ENCODE data around the gene ST14.

The ST14 gene

DNA sequence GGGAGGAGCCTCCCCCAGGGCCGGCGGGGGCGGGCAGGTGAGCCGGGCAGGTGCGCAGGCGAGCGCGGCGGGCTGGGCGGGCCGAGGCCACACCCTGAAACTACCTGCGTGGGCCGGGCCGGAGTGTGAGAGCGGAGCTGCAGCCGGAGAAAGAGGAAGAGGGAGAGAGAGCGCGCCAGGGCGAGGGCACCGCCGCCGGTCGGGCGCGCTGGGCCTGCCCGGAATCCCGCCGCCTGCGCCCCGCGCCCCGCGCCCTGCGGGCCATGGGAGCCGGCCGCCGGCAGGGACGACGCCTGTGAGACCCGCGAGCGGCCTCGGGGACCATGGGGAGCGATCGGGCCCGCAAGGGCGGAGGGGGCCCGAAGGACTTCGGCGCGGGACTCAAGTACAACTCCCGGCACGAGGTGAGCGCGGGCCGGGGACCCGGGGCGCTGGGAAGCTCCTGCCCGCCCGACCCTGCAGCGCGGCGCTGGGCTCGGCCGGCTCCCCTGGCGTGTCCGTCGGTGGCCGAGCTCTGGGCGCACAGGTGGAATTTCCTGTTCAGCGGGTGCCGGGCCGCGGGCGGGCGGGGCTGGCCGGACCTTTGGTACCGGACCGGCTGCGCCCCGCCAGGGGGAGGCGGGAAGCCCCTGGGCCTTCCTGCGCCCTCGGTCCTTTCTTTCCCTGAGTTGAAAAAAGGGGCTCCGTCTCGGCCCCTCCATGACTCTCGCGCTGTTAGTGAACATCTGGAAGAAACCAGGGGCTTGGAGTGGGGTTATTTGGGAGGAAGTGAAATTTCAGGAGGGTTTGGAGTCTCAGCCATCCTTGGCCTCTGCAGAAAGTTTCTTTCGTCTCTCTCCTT is at the start of gene ST14:
TSS of gene ST14 (plus strand) at position 126 of the 841 bp plus-strand sequence. CDS start at position 324, 198 bp downstream.
- DNase-seq: no peak

DNA sequence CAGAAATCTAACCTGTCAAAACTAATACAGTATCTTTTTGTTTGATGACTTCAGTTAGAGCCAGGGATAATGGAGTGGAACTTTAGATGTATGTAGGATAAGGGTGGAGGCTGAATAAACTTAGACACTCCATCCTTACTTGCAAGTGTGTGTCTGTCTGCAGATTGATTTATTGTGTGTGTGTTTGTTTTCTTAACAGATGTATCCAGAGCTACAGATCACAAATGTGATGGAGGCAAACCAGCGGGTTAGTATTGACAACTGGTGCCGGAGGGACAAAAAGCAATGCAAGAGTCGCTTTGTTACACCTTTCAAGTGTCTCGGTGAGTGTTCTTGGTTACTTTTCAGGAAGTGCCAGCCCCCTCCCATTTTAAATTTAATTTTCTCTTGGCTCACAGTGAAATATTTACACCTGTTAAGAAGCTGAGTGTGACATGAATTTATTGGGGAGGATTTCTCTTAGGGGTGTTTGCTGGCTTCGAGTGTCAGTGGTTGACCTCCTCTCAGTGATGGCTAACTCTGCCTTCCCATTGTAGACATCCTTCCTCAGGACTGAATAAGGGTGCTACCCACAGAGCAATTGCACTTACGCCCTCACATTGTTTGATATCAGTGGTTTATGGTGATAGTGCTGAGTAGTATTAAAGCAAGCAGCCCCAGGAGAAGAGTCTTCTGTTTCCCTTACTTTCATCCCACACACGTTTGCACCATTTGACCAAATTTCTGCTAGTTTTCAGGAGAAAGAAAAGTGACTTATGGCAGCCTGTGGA is 49.1 kb upstream of the ST14 start:
- no peak for DNase-seq

DNA sequence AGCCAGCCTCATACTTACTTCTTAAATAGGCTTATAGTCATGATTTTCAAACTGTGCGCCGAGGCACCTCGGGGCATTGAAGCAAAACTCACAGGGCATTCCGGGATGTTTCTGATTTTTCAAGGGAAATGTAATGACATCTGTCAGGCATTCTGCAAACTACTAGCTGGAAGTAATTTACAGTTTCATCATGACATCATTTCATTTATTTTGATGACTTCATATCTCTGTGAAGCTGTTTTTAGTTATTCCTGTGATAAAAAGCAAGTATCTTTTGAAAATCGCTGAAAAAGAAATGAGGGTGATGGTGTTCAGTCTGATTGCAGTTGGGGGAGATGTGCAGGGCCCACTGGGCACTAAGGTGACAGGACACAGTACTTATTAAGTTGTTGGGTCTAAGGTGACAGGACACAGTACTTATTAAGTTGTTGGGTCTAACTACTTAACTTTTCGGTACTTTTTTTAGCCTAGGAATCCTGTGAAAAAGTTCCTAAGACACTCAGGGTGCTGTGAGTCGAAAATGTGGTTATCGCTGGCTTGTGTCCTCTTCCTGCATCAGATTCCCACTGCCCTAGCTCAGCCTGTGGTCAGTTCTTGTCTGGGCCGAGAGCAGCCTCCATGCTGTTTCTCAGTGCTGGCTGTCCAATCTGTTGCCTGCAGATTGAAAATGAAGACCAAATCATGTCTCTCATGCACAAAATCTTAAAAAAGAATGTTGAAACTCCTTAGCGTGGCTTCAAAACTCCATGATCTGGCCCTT is 47.3 kb upstream of the ST14 start:
- no peak for DNase-seq

DNA sequence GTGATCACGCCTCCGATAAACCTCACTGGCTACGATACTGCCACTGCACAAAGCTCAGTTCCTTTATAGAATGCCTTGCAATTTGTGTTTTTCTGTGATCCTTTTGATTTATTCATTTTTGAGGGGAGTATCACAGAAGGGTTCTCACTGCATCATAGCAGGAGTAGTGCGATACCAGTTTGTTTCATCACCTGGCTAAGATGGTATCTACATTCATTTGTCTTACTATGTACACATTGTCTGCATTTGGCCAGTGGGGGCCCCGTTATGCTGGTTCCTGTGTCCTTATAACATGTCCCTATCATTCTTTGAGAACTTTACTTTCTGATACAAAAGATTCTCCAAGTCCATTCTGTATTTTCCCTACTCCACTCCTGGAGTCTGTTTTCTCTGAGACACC is 45.3 kb upstream of the ST14 start:
- no peak for DNase-seq

DNA sequence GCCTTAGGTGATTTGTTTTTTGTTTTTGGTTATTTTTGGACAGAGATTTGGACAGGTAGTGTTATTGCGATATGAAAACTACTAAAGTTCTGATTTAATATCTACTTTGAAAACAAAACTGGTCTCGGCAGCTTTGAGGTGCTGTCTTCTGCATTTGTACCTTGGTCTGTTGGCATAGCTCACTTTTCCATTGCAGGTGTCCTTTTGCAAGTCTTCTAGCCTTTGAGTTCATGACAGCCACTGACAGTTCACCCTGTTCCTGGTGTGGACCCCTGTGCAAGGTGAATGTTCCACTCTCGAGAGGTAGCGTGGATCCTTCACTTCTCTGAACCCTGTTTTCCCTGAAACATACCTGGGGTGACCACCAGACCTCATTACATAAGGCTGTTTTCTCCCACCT is 44.9 kb upstream of the ST14 start:
- no peak for DNase-seq

DNA sequence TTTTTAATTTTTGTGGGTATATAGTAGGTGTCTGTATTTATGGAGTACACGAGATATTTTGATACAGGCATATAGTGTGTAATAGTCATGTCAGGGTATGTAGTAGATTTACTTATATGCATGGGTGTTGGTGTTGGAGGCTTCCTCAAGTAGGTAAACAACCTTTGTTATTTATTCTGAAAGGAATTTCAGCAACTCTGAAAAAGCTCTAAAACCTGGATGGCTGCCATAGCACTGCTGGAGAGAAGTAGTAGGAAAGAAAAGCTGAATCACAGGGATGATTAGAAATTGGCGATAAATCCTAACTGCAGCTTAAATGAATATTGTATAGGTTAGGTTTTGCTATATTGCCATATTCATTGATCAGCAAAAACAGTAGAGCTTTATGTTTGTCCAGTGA is 44.4 kb upstream of the ST14 start:
- no peak for DNase-seq

DNA sequence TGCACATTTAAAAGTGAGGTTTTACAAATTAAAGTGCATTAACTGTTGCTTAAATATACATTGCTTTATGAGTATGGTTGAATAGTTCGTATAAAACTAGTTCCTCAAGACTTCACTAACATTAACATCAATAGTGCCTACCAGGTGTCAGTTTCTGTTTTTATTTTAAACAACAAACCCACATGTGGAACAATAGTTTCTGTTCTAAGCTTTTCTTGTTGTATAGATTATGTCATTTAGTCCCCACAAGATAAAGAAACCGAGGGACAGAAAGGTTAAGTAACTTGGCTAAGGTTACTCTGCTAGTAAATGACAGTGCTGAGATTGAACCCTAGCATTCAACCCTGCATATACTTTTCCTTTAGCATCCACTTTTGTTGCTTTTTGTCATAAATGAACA is 41.4 kb upstream of the ST14 start:
- no peak for DNase-seq

DNA sequence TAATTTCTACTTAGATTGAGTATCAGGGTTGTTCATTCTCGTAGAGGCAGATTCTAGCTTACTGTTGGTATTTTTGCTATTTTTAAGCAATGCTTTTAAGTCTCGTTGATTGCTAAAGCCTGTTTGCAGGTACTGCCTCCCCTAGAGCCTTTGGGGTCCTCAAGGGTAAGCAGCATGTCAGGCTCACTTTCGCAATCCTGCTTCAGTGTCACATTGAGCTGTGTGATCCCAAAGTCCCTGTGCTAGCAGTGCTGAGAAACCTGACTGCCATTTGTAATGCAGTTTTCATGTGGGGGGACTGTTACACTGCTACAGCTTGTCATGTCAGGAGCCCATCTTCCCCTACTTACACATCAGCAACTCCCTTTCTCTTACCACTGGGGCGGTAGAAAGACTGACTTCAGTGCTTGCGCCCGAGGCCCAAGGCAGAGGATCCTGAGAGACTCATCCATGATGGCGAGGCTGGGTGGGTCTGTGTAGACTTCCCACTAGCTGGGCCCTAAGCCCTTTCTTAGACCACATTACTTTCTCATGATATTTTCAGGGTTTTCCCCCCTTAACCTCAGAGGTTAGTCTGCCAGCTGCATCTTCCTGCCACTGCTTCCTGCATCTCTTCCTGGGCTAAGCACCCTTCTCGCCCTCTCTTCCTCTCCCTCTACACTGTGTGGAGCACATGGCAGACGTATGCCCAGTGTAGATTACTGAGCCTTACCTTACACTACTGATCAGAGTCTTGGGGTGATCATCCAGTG is 40.8 kb upstream of the ST14 start:
- no peak for DNase-seq

DNA sequence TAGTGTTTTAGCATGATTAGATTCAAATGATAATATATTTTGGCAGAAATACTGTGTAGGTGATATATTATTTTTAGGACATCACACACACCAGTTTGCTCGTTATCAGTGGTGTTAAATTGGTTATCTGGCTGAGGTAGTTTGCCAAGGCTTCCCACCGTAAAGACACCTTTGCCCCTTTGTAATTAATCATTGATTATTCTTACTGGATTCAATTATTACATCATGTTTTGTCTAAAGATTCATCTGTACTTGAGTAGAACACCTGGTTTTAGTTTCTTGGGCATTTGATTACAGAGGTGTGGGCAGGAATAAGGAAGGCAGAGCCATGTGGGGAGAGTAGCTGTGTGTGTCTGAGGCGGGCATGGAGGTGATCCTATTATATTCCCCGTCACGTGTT is 39.5 kb upstream of the ST14 start:
- no peak for DNase-seq

DNA sequence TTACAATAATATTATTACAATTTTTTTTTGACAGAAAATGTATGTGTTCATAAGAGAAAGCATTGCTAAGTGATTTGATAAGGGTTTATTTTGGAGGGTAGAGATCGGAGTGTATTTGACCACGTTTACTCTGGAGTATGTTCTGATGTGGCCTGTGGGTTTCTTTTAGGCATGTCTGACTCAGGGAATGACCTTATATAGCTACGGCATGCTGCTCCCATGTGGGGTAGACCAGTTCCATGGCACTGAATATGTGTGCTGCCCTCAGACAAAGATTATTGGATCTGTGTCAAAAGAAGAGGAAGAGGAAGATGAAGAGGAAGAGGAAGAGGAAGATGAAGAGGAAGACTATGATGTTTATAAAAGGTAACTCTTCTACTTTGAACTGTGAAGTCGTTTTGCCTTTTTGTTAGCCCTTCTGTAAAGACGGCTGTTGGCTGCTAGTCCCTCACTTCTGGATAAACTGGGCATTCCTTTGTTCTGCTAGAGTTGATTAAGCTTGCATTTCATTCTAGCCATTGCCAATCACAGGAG is 38.1 kb upstream of the ST14 start:
- DNase-seq: no peak

DNA sequence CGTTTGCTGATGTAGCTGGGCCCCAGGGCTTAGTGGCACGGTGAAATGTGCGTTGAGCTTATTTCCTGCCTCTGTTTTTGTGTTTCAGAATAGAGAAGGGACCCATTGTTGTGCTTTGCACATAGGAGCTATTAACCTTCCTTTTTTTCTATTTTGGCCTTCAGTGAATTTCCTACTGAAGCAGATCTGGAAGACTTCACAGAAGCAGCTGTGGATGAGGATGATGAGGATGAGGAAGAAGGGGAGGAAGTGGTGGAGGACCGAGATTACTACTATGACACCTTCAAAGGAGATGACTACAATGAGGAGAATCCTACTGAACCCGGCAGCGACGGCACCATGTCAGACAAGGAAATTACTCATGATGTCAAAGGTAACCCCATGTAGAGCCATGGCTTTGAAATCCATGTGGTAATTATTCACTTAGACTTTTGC is 37.4 kb upstream of the ST14 start:
- DNase-seq: no peak

DNA sequence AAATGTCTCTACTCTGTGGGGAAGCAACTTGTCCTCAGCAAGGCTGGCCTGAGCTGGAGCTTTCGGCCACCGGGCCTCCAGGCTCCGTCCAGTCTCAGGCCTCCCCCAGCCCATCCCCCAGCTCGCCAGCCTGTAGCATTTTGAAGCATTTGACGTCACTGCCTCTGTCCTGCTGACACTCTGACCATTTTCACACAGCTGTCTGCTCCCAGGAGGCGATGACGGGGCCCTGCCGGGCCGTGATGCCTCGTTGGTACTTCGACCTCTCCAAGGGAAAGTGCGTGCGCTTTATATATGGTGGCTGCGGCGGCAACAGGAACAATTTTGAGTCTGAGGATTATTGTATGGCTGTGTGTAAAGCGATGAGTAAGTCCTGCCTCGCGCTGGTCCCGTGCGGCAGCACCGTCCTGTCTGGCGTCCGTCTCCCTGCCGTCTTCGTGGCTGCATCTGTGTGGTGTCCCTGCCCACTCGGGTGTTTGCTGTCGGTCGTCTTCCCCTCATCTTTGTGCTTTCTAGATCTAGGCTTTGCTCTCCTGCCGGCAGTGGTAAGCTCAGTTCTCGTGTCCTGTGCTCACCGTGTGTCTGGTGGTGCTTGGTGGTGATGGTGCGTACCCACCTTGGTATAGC is 36.1 kb upstream of the ST14 start:
- no peak for DNase-seq

DNA sequence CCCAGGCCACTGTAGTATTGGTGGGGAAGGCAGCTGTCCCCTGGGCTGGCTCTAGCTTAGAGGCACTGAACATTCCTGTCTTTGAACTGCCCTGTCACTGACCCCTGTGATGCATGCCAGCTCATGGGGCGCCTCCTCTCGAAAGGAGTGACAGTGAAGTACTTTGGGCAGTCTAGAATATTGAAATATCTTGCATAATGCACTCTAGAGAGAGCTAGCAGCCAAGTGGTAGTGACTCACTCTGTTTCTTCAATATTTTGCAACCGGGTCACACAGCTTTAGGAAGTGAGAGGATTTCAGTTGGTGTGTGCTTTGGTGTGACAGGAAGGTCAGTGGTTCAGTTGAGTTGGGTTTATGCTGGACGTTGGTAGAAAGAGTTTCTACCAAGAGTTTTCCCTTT is 35.5 kb upstream of the ST14 start:
- peak; percentile 58 to 80 for DNase-seq

DNA sequence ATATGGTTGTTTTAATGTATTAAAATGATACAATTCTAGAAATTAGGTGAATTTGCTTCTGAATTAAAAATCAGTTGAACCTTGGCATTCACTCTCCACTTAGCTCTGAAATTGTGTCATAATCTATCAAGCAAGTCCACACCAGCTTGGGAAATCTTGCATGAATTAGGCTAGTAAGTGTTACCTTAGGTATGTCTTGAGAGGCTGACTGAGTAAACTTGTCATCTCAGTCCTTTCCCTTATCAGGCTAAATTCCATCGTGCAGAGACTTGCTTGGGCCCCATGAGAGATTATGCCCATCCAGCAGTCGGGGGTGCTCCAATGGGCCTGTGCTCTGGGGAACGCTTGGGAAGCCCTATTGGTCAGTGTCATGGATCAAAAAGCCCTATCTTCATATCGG is 33.9 kb upstream of the ST14 start:
- DNase-seq: no peak

DNA sequence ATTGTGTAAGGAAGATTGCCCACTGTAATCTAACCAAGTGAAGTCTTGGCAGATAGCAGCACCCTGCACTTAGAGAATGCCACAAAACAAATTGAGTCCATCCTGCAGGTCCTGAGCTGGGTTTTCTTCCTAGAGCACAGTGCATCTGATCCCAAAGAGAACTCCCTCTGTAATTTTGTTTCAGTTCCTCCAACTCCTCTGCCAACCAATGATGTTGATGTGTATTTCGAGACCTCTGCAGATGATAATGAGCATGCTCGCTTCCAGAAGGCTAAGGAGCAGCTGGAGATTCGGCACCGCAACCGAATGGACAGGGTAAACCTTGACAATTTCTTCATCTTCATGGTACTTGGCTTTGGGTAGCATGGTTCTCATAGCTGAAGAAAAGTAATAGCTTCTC is 33.1 kb upstream of the ST14 start:
- no peak for DNase-seq

DNA sequence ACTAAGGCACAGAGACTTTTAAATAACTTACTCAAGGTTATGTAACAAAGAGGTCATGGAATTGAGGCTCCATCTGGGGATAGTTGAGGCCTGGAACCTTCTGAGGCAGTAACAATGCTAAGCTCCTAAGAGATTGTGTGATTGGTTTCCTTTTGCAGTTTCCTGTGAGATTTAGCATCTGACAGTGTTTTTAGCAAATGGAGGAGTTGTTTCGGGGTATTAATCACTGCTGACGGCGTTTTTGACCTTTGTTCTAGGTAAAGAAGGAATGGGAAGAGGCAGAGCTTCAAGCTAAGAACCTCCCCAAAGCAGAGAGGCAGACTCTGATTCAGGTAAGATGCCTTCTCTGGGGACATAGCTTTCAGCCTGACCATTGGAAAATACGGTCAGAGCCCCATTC is 32.1 kb upstream of the ST14 start:
- DNase-seq: no peak

DNA sequence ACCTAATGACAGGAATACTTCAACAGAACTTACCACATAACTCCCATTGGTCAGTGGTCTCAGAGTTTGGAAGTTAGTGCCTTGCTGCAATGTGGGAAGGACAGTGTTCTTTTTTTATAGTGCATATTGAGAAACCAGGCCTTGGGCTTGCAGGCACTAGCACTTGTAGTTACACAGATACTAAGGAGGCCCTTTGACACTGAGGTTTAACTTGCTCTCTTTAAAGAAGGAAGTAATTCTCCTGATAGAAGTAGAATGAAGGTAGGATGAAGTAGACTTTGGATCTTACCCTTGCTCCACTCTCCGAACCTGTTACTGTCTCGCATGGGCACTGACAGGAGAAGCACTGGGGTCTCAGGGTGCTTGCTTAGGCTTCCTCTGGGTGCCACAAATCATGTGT is 31.0 kb upstream of the ST14 start:
- DNase-seq: no peak

DNA sequence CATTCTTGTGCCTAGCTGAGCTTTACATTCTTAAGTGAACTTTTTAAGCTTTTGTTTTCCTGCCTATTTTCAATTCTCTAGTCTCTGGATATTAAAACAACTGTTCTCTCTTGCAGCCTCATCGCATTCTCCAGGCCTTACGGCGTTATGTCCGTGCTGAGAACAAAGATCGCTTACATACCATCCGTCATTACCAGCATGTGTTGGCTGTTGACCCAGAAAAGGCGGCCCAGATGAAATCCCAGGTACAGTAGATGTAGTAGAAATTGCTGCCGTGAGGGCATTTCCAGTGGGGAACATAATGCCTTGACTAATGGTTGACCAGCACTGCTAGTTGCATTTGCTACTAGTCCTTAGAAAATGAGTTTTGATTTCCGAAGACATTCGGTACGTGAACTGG is 29.7 kb upstream of the ST14 start:
- no peak for DNase-seq

DNA sequence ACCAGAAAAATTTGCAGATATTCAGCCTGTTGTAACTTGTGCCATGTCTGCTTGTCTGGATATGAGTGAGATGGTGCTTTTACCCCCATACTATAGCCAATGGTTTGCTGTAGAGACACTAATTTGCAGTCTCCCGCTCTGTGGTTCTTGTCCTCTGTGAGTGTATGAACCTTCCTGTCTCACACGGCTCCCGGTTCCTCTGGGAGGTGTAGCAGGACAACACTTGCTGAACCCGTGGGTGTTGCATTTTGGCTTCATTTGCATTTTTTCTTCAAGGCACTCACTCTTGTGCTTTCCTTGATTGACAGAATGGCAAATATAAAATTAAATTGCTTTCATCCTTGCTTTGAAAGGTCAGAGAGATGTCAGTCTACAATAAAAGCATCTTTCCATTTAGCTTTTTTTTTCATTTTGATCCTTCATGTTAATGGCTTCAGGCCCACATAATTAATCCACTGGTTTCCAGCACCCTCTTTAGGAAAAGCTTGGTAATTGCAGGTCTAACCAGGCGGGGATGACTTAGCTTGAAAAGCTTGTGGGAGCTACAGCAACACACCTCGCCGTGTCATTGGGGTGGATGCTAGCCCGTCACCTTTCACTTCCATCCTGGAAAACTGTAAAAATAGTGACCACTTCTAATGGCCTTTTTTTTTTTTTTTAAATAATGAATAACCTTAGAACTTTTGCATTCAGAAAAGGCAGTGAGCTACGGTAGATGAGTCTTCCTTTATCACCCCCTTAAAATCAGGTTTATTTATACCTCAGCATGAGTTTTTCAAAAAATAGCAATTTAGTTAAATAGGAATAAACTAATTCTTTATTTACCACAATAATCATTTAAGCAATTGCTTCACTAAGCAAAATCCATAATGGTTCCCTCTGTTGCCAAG is 27.4 kb upstream of the ST14 start:
- peak in 1 of 2 experiments; percentile 41 for DNase-seq

DNA sequence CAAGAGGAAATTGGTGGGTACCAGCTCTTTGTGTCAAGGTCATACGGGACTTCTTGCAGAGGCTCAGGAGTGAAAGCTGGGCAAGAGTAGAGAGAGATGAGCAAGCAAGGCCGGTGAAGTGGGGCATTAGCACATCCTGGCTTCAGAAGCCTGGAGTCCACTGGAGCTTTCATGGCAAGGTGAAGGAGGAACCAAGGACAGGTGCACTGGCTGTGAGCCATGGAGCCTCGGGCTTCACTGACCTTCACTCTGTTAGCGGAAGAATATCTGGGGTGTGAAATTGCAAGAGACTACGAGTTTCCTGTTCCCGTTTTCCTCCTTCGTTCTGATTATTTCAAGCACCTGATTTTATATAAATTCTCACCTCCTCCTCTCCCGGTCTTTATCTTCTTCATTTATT is 25.9 kb upstream of the ST14 start:
- DNase-seq: no peak

DNA sequence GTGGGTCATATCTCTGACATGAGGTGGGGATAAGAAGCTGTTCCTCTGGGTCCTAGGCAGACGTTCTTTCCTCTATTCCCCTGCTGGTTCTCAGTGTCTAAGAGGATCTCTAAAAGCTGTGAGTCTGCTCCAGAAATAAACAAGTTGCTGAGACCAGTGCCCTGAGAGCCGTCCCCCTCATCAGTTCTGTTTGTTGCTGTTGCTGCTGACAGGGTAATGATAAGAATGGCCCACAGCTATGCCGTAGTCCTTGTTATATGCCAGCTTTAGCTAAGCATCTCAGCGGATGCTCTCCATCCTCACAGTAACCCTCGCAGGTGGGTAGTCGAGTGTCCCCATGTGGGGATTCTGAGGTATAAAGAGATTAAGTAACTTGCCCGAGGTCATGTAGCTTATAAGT is 23.5 kb upstream of the ST14 start:
- no peak for DNase-seq

All from SW 1271 (cell line).